Measurements from ENCODE around the gene RBM20. TPM values are rescaled to one million over a fixed set of nuclear protein-coding genes. Genes with fewer than 3 reads are reported as not detected.

Gene RBM20
- total RNA-seq, 1 experiment from 2014 or later, result 0.10 TPM

DNA sequence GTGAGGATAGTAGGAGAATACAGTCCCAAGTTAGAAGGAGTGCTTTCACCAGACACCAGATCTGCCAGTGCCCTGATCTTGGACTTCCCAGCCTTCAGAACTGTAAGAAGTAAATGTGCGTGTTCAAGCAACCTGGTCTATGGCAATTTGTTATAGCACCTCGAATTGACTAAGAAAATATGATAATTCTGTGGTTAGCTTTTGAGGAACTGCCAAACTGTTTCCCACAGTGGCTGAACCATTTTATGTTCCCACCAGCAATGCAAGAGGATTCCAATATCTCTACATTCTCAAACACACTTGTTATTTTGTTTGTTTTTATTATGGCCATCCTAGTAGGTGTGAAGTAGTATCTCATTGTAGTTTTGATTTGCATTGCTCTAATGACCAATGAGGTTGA is 47.0 kb downstream of the RBM20 start:
- in situ Hi-C loops (cut with HindIII; ENCODE audit: low pct_unique_long_range_greater_than_20kb, low sequenced_read_pairs), result no loop called here
- TF ChIP-seq POLR2AphosphoS5 (IDR thresholded peaks at IDR 0.05; ENCODE audit: low read depth, low read length) (no peak), SIN3A (IDR thresholded peaks at IDR 0.05; ENCODE audit: borderline replicate concordance, insufficient read depth, low read depth, low read length) (no peak), TCF7L2 (IDR thresholded peaks at IDR 0.05; ENCODE audit: low read depth, low read length) (no peak)
- TF ChIP-seq, protein P1, sequence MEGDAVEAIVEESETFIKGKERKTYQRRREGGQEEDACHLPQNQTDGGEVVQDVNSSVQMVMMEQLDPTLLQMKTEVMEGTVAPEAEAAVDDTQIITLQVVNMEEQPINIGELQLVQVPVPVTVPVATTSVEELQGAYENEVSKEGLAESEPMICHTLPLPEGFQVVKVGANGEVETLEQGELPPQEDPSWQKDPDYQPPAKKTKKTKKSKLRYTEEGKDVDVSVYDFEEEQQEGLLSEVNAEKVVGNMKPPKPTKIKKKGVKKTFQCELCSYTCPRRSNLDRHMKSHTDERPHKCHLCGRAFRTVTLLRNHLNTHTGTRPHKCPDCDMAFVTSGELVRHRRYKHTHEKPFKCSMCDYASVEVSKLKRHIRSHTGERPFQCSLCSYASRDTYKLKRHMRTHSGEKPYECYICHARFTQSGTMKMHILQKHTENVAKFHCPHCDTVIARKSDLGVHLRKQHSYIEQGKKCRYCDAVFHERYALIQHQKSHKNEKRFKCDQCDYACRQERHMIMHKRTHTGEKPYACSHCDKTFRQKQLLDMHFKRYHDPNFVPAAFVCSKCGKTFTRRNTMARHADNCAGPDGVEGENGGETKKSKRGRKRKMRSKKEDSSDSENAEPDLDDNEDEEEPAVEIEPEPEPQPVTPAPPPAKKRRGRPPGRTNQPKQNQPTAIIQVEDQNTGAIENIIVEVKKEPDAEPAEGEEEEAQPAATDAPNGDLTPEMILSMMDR (IDR thresholded peaks at IDR 0.05), result no peak
- TF ChIP-seq, protein P2, sequence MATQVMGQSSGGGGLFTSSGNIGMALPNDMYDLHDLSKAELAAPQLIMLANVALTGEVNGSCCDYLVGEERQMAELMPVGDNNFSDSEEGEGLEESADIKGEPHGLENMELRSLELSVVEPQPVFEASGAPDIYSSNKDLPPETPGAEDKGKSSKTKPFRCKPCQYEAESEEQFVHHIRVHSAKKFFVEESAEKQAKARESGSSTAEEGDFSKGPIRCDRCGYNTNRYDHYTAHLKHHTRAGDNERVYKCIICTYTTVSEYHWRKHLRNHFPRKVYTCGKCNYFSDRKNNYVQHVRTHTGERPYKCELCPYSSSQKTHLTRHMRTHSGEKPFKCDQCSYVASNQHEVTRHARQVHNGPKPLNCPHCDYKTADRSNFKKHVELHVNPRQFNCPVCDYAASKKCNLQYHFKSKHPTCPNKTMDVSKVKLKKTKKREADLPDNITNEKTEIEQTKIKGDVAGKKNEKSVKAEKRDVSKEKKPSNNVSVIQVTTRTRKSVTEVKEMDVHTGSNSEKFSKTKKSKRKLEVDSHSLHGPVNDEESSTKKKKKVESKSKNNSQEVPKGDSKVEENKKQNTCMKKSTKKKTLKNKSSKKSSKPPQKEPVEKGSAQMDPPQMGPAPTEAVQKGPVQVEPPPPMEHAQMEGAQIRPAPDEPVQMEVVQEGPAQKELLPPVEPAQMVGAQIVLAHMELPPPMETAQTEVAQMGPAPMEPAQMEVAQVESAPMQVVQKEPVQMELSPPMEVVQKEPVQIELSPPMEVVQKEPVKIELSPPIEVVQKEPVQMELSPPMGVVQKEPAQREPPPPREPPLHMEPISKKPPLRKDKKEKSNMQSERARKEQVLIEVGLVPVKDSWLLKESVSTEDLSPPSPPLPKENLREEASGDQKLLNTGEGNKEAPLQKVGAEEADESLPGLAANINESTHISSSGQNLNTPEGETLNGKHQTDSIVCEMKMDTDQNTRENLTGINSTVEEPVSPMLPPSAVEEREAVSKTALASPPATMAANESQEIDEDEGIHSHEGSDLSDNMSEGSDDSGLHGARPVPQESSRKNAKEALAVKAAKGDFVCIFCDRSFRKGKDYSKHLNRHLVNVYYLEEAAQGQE (IDR thresholded peaks at IDR 0.05; ENCODE audit: insufficient read depth in 1 of 2, low read depth in 2 of 2, low read length in 1 of 2), result no peak
- no TSS peak for BruUV-seq (replicated peaks)
- ChIA-PET POLR2A (interaction anchor here (0.6 kb wide), 1 partner anchor 47 kb away, joined by 3 read pairs; no protein-coding TSS in a partner anchor), CTCF (no interaction called here)
- intact Hi-C loops (cut with micrococcal nuclease; ENCODE audit: unreplicated experiment), result no loop called here
- Histone ChIP-seq H3K9me3 (ENCODE audit: control insufficient read depth, insufficient read depth, low read depth, low read length) (no peaks in the 10 kb centered on the region), H3K4me1 (ENCODE audit: control insufficient read depth, insufficient read depth, low read length) (no peaks in the 10 kb centered on the region), H3K4me3 (ENCODE audit: low read depth in 2 of 2, low read length in 2 of 2) (no peak overlapping the region), H3K36me3 (ENCODE audit: control insufficient read depth, insufficient read depth, low read length) (no peaks in the 10 kb centered on the region), H3K27me3 (ENCODE audit: control insufficient read depth, insufficient read depth, low read length) (peaks cover 23% of the 10 kb centered on the region; the same call in 1 of the 2 replicates), H3K27ac (ENCODE audit: low read length) (no peak overlapping the region)
- DNase-seq (ENCODE audit: low read depth, low spot score) (no peak), ATAC-seq (no peak)

DNA sequence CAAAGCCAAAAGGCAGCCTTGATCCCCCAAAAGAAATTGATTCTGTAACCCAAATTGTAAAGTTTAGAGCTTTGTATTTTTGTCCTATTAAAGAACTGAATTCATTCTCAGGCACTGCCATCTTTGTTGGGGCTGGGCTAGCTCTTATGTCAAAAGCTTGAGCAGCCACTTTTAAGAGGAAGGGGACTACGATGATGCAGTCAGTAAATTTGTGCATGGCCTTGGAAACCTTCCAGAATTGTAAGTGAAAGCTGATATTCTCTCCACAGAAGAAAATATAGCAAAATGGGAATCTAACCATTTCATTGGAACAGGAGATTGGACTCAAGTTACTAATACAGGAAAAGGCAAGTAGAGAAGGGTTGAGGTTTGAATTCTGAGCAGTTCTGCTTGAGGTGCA is 50.1 kb downstream of the RBM20 start:
- Histone ChIP-seq H3K27me3 (ENCODE audit: control insufficient read depth, insufficient read depth, low read length) (peaks cover 15% of the 10 kb centered on the region; the same call in 1 of the 2 replicates), H3K4me3 (ENCODE audit: low read depth in 2 of 2, low read length in 2 of 2) (no peak overlapping the region), H3K4me1 (ENCODE audit: control insufficient read depth, insufficient read depth, low read length) (no peaks in the 10 kb centered on the region), H3K9me3 (ENCODE audit: control insufficient read depth, insufficient read depth, low read depth, low read length) (no peaks in the 10 kb centered on the region), H3K36me3 (ENCODE audit: control insufficient read depth, insufficient read depth, low read length) (no peaks in the 10 kb centered on the region), H3K27ac (ENCODE audit: low read length) (no peak overlapping the region)
- in situ Hi-C loops (cut with HindIII; ENCODE audit: low pct_unique_long_range_greater_than_20kb, low sequenced_read_pairs) (no loop called here), intact Hi-C loops (cut with micrococcal nuclease; ENCODE audit: unreplicated experiment) (no loop called here)
- no TSS peak for BruUV-seq (replicated peaks)
- POLR2A ChIA-PET, result no interaction called here
- ATAC-seq (no peak), DNase-seq (ENCODE audit: low read depth, low spot score) (no peak)
- CTCF ChIA-PET, result interaction anchor here (0.6 kb wide), 1 partner anchor 69 kb away, joined by 3 read pairs; no protein-coding TSS in a partner anchor
- TF ChIP-seq, protein P1 (IDR thresholded peaks at IDR 0.05), result no peak

All from Panc1 (cell line).